KOPT-K1 (cell line): ENCODE results near the gene MAP3K4.

Source experiments
- H3K27ac ChIP-seq: fragments of 200-600 bp; sonication (generic); 2 replicates; pipeline ENCODE4 v1.5.1; 2016; ENCODE audit warnings: antibody characterized with exemption, mild to moderate bottlenecking, low read depth, low read length; ENCODE audit not compliant: poor library complexity, severe bottlenecking
- H3K36me3 ChIP-seq: fragments of 200-600 bp; sonication (generic); 2 replicates; pipeline ENCODE4 v1.5.1; 2017; ENCODE audit warnings: antibody characterized with exemption, mild to moderate bottlenecking, low read length, moderate library complexity; ENCODE audit not compliant: insufficient read depth
- H3K9me3 ChIP-seq: fragments of 200-600 bp; sonication (generic); 2 replicates; pipeline ENCODE4 v1.5.1; 2017; ENCODE audit warnings: antibody characterized with exemption, low read length, mild to moderate bottlenecking; ENCODE audit not compliant: insufficient read depth, poor library complexity, severe bottlenecking

MAP3K4 gene

GRCh38 chr6:161094955-161095354, 103.4 kb downstream of the MAP3K4 start:
- no peak overlapping the region for H3K27ac ChIP-seq
- H3K9me3 ChIP-seq = no peaks in the 10 kb centered on the region
- H3K36me3 ChIP-seq = peaks cover 92% of the 10 kb centered on the region

- H3K27ac ChIP-seq = no peak overlapping the region
- H3K9me3 ChIP-seq = no peaks in the 10 kb centered on the region
- peaks cover 91% of the 10 kb centered on the region for H3K36me3 ChIP-seq
Measured at GRCh38 chr6:161095916-161096315, 104.3 kb downstream of the MAP3K4 start.

- Histone ChIP-seq H3K36me3 (peaks cover 84% of the 10 kb centered on the region), H3K27ac (no peak overlapping the region), H3K9me3 (no peaks in the 10 kb centered on the region)
Measured at GRCh38 chr6:161100072-161100471, 108.5 kb downstream of the MAP3K4 start.

GRCh38 chr6:161101517-161101916, 109.9 kb downstream of the MAP3K4 start:
- Histone ChIP-seq H3K9me3 (no peaks in the 10 kb centered on the region), H3K27ac (no peak overlapping the region), H3K36me3 (peaks cover 87% of the 10 kb centered on the region)

GRCh38 chr6:161103475-161103874, 111.9 kb downstream of the MAP3K4 start:
- Histone ChIP-seq H3K9me3 (no peaks in the 10 kb centered on the region), H3K27ac (no peak overlapping the region), H3K36me3 (peaks cover 90% of the 10 kb centered on the region)

GRCh38 chr6:161104966-161105365, 113.4 kb downstream of the MAP3K4 start:
- Histone ChIP-seq H3K9me3 (no peaks in the 10 kb centered on the region), H3K27ac (no peak overlapping the region), H3K36me3 (peaks cover 91% of the 10 kb centered on the region)

- Histone ChIP-seq H3K9me3 (no peaks in the 10 kb centered on the region), H3K27ac (no peak overlapping the region), H3K36me3 (peaks cover 91% of the 10 kb centered on the region)
Measured at GRCh38 chr6:161105408-161105807, 113.8 kb downstream of the MAP3K4 start.

- peaks cover 100% of the 10 kb centered on the region for H3K36me3 ChIP-seq
- H3K27ac ChIP-seq = no peak overlapping the region
Measured at GRCh38 chr6:161107779-161108730, 116.5 kb downstream of the MAP3K4 start.

GRCh38 chr6:161108916-161109315, 117.3 kb downstream of the MAP3K4 start:
- H3K9me3 ChIP-seq = no peaks in the 10 kb centered on the region

More at GRCh38 chr6:161107779-161108730, 116.5 kb downstream of the MAP3K4 start:
- no peaks in the 10 kb centered on the region for H3K9me3 ChIP-seq

GRCh38 chr6:161109366-161109765, 117.8 kb downstream of the MAP3K4 start:
- H3K36me3 ChIP-seq = peaks cover 98% of the 10 kb centered on the region
- no peak overlapping the region for H3K27ac ChIP-seq
- H3K9me3 ChIP-seq = no peaks in the 10 kb centered on the region

More at GRCh38 chr6:161108916-161109315, 117.3 kb downstream of the MAP3K4 start:
- Histone ChIP-seq H3K27ac (no peak overlapping the region), H3K36me3 (peaks cover 98% of the 10 kb centered on the region)

GRCh38 chr6:161110028-161110779, 118.6 kb downstream of the MAP3K4 start:
- Histone ChIP-seq H3K27ac (no peak overlapping the region), H3K36me3 (peaks cover 98% of the 10 kb centered on the region), H3K9me3 (no peaks in the 10 kb centered on the region)

GRCh38 chr6:161111261-161111660, 119.7 kb downstream of the MAP3K4 start:
- Histone ChIP-seq H3K36me3 (peaks cover 98% of the 10 kb centered on the region), H3K27ac (no peak overlapping the region), H3K9me3 (no peaks in the 10 kb centered on the region)

GRCh38 chr6:161115468-161115867, 123.9 kb downstream of the MAP3K4 start:
- Histone ChIP-seq H3K27ac (no peak overlapping the region), H3K36me3 (peaks cover 98% of the 10 kb centered on the region)

GRCh38 chr6:161116554-161116953, 125.0 kb downstream of the MAP3K4 start:
- H3K9me3 ChIP-seq = peaks cover 14% of the 10 kb centered on the region
- peaks cover 94% of the 10 kb centered on the region for H3K36me3 ChIP-seq
- no peak overlapping the region for H3K27ac ChIP-seq

More at GRCh38 chr6:161115468-161115867, 123.9 kb downstream of the MAP3K4 start:
- H3K9me3 ChIP-seq = peaks cover 10% of the 10 kb centered on the region

GRCh38 chr6:161117308-161117707, 125.7 kb downstream of the MAP3K4 start:
- Histone ChIP-seq H3K36me3 (peaks cover 86% of the 10 kb centered on the region), H3K9me3 (peaks cover 19% of the 10 kb centered on the region), H3K27ac (no peak overlapping the region)
